ENCODE results near the gene DMAC2.
"Not testable (repeated sequence)": the region's sequence is repeated elsewhere in the genome, so short reads cannot be mapped to it uniquely, and the experiment has no call there.

The DMAC2 gene

DNA sequence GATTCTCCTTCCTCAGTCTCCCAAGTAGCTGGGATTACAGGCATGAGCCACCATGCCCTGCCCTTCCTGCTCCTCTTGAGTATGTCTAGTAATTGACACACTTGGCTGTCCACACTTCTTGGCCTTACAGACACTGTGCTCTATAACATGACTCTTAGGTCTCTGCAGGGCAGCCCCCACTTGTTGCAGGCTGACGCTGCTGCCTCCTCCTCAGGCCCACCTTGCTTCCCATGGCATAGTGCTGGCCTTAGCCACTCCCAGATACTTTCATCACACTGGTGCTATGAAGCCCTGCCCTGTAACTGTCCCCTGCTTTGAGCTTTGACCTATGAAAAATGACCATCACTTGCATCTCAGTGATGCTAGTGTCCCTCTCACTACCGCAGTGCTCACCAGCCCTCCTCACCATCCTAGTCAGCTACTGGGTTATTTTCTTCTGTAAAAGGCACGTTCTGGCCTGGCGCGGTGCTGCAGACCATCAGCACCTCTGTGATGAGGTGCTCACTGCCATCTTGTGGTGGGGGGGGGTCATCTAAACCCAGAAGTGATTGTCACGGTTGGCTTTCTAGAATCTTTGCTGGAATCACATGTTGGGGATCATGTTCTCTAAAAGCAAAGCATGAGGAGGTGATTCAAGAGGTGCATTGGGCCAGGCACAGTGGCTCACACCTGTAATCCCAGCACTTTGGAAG lies 13.0 kb upstream of the DMAC2 start:
- no peak overlapping the region for H3K4me3 ChIP-seq (ENCODE audit: low read length)
- no peak for TF ChIP-seq ZNF274 (IDR thresholded peaks at IDR 0.05; ENCODE audit: low read depth, low read length)

DNA sequence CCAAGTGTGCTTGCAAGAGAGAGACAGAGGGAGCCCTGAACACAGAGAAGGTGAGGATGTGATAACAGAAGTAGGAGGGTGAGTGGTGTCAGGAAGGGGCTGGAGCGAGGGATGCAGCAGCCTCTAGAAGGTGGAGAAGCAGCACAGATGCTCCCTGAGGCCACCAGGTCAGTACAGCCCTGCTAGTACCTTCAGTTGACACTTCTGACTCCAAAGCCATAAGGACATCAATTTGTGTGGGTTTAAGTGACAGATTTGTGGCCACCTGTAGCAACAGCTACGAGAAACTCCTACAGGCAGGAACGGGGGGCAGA lies 10.1 kb upstream of the DMAC2 start:
- no peak overlapping the region for H3K4me3 ChIP-seq (ENCODE audit: low read length)
- TF ChIP-seq ZNF274 (IDR thresholded peaks at IDR 0.05; ENCODE audit: low read depth, low read length) = no peak

DNA sequence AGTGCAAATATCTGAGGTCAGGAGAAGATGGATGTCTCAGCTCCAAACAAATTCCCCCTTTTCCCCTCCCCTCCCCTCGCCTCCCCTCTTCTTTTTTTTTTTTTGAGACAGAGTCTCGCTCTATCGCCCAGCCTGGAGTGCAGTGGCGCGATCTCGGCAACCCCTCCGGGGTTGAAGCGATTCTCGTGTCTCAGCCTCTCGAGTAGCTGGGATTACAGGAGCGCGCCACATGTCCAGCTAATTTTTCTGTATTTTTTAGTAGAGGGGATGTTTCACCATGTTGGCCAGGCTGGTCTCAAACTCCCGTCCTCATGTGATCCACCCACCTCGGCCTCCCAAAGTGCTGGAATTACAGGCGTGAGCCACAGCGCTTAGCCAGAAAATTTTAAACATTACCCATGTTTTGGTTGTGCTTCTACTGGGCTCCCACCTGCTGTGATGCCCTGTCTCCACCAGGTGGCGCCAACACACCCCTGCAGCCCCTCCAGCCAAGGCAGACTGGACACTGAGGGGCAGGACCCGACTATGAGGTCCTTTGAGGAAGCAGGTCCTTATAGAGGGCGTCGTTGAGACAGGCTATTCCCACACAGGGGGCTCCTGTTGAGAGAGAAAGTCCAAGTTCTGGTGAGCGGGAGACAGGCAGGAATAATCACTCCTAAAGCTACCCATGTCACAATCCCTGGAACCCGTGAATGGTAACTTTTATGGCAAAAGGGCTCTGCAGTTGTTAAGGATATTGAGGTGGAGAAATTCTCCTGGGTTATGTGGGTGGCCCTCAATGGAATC lies 9.6 kb upstream of the DMAC2 start:
- H3K4me3 ChIP-seq (ENCODE audit: low read length) = peak overlapping the region; percentile 28; the same call in 1 of the 2 replicates
- no peak for TF ChIP-seq ZNF274 (IDR thresholded peaks at IDR 0.05; ENCODE audit: low read depth, low read length)

DNA sequence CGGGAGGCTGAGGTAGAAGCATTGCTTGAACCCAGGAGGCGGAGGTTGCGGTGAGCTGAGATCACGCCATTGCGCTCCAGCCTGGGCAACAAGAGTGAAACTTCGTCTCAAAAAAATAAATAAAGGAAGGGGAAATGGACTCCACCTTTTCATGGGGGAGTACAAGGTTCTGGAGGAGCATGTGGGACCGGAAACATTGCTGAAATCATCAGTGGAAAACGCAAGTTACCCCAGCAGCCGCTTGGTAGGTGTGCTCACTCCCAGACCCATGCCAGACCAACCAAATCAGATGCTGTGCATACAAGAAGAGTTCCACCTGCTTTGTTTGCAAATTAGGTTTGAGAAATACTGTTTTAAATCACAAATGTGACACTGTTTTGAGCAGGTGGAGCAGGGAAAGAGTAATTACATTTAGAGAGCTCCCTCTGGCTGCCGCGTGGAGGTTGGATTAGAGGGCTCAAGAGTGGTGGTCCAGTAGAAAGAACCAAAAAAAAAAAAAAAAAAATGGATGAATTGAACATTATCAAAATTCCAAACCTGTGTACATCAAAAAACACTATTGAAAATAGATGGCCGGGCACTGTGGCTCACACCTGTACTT lies 8.1 kb upstream of the DMAC2 start:
- H3K4me3 ChIP-seq (ENCODE audit: low read length) = no peak overlapping the region
- no peak for TF ChIP-seq ZNF274 (IDR thresholded peaks at IDR 0.05; ENCODE audit: low read depth, low read length)

DNA sequence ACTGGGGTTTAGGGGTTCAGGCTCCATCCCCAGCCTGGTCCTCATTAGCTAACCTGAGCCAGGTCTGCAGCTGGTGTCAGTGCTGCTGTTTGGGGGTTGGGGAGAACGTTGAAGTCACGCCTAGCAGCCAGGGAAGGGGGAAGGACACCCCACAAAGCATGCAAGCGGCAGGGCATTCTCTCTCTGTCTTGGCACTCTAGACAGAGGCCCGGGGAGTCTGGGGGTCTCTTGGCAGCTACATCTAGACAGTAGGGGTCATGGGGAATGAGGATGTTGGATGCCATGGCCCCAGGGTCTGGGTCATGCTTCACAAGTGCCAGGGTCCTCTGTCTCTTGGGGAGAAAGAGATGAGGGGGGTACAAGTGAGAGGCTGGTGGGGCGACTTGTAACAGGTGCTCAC lies 5.9 kb upstream of the DMAC2 start:
- no peak for TF ChIP-seq ZNF274 (IDR thresholded peaks at IDR 0.05; ENCODE audit: low read depth, low read length)
- H3K4me3 ChIP-seq (ENCODE audit: low read length) = no peak overlapping the region

DNA sequence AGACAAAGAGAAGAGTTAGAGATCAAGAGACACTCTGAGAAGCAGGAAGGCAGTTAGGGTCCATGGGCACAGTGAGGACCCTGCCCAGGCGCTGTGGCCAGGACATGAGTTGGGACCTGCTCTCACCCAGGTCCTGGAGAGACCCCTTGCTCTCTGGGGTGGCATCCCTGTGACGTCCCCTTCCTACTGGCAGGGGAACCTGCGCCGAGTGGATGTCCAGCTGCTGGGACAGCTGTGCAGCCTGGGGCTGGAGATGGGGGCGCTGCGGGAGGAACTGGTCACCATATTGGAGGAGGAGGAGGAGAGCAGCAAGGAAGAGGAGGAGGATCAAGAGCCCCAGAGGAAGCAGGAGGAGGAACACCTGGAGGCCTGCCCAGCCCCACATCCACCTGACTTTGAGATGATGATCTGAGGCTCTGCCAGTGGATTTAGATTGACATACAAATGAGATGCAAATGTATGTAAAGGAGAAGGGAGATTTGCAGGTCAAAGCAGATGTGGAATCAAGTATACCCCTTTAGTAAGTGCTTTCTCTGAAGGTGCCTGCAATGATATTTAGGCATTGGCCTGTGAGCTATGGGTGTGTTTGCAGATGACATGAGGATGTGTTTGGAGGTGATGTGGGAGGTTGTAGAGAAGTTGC lies 4.2 kb upstream of the DMAC2 start:
- TF ChIP-seq ZNF274 (IDR thresholded peaks at IDR 0.05; ENCODE audit: low read depth, low read length) = no peak
- H3K4me3 ChIP-seq (ENCODE audit: low read length) = no peak overlapping the region

DNA sequence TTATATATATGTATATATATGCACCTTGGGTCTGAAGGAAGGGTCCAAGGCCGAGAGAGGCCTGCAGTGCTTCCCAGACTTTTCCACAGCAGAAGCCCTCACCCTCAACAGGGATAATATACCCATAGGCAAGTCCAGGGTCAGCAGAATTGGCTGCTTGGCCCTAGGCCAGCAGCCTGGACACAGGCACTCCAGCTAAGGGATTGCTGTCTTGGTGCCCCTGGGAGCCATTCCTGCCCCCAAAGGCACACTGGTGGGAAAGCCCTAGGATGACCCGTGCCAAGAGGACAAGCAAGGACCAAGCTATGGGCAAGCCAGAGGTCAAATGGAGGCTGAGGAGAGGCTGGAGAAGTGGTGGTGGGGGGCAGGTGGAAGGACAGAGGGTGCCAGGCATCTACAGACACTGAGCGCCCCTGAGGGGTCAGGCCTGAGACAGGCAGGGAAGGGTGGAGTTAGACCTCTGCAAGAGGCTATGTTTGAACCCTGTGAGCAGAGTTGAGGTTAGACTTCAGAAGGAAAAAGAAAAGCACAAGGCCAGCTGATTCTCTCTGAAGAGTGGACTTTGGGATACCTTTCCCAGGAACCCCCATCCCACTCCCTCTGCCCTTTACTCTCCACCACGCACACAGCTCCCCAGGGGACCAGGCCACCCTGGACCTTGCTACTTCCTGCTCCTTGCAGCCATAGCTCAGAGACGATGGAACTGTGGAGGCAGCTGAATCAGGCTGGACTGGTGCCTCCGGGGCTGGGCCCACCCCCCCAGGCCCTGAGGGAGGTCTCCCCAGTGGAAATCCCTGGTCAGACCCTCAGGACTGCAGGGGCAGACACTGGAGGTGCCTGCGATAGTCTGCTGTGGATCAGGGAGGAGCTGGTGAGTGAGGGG lies 3.0 kb upstream of the DMAC2 start, which contains the start of gene ERICH4:
Gene ERICH4 (plus strand): TSS at position 684 of the 883 bp plus-strand sequence. CDS start 14 bp downstream, at position 698.
- no peak for TF ChIP-seq ZNF274 (IDR thresholded peaks at IDR 0.05; ENCODE audit: low read depth, low read length)
- no peak within 1 kb of the TSS for H3K4me3 ChIP-seq (ENCODE audit: low read length)

DNA sequence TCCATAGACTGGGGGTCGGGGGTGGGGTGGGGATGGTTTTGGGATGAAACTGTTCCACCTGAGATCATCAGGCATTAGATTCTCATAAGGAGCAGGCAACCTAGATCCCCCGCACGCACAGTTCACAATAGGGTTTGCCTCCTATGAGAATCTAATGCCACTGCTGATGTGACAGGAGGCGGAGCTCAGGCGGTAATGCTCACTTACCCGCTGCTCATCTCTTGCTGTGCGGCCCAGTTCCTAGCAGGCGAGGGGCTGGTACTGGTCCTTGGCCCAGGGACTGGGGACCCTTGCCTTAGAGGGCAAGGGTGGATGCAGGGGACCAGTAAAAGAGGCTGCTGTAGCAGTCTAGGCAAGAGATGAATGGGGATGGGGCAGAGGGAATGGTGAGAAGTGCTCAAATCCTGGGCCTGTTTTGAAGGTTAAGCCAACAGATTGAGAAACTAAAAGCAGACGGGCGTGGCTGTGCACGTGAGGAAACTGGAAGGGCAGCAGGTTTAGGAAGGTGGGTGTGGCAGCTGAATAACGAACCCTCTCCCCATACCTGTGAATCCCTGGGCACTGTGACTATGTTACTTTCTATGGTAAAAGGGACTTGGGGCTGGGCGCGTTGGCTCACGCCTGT lies 1.7 kb upstream of the DMAC2 start:
- H3K4me3 ChIP-seq (ENCODE audit: low read length) = no peak overlapping the region
- TF ChIP-seq ZNF274 (IDR thresholded peaks at IDR 0.05; ENCODE audit: low read depth, low read length) = no peak

DNA sequence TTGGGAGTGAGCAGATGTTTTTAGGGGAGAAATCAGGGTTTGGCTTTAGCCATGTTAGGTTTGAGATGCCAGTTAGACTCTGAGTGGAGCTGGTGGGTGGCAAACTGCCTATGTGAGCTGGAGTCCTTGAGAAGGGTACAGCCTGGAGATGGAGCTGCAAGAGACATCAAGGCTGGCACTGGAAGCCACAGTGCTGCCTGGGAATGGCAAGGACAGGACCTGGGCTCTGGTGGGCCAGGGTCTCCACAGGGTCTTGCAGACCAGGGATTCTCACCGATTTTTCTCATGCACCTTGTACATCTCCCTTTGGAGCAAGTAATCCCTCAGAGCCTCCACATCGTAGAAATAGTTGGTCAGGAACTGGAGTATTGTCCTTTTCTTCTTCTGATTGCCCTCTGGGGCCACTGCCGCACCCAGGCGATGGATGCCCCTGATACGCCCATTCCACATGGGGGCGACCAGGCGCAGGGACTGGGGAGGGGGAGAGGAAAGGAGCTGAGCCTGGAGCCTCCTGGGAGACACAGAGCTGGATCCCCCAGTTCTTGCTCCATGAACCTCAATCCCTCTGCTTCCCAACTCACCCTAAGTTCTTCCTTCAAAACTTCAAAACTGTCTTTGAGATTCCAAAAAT lies 1.7 kb downstream of the DMAC2 start:
- H3K4me3 ChIP-seq (ENCODE audit: low read length) = no peak overlapping the region

DNA sequence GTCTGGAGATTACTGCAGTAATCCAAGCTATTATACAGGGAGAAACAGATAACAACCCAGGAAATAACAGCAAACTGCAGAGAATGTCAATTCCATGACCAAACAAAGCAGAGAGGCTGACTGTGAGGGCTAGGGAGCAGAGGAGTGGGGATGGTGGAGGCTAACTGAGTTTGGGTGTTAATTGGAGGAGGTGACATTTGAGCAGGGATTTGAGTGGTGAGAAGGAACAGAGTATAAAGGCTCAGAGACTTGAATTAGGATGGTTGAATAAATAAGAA lies 3.1 kb downstream of the DMAC2 start:
- no peak overlapping the region for H3K4me3 ChIP-seq (ENCODE audit: low read length)
- no peak for TF ChIP-seq ZNF274 (IDR thresholded peaks at IDR 0.05; ENCODE audit: low read depth, low read length)

More for the DNA sequence above, 1.7 kb downstream of the DMAC2 start:
- TF ChIP-seq ZNF274 (IDR thresholded peaks at IDR 0.05; ENCODE audit: low read depth, low read length) = no peak

DNA sequence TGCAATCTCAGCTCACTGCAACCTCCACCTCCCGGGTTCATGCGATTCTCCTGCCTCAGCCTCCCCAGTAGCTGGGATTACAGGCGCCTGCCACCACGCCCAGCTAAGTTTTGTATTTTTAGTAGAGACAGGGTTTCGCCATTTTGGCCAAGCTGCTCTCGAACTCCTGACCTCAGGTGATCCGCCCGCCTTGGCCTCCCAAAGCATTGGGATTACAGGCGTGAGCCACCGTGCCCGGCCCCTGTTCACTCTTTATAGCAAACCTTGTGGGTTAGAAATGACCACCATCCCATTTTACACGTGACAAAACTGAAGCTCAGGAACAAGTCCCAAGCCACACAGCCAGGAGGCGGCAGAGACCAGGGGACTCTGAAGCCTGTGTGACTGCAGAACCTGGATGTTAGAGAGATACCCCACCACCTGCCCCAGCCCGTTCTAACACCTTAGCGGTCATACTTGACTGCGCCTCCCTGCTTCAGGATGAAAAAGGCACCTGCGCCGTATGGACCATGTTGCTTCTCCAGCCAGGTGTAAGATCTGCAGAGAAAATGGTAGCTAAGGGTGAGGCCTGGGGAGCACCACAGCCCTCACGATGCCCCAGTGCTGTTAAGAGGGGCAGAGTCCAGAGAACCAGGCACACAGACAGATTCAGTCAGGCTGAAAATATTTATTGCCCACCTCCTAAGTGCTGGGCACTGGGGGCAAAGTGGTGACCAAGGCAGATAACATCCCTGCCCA lies 3.6 kb downstream of the DMAC2 start:
- TF ChIP-seq ZNF274 (IDR thresholded peaks at IDR 0.05; ENCODE audit: low read depth, low read length) = no peak
- no peak overlapping the region for H3K4me3 ChIP-seq (ENCODE audit: low read length)

DNA sequence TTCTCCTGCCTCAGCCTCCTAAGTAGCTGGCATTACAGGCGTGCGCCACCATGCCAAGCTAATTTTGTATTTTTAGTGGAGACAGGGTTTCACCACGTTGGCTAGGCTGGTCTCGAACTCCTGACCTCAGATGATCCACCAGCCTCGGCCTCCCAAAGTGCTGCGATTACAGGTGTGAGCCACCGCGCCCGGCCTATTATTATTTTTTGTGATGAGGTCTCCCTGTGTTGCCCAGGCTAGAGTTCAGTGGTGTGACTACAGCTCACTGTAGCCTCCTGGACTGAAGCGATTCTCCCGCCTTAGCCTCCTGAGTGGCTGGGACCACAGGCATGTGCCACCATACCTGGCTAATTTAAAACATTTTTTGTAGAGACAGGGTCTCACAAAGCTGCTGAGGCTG lies 4.3 kb downstream of the DMAC2 start:
- H3K4me3 ChIP-seq (ENCODE audit: low read length) = not testable (repeated sequence)

Data from GM08714 (cell line).